GM12878 (cell line): ENCODE results near the gene EZH2. TPM values are rescaled to one million over a fixed set of nuclear protein-coding genes. Genes with fewer than 3 reads are reported as not detected.

Source experiments
- ATAC-seq: fragments of 200-7000 bp; cut with Tn5 transposase; 3 replicates; pipeline ENCODE4 v1.9.1; 2020; ENCODE audit warnings: mild to moderate bottlenecking, moderate library complexity
- BruUV-seq: library from RNA; stranded (reverse); fragments of 400-500 nt; replicated peaks from 2 replicates; lab custom pipeline; 2021; lab: Mats Ljungman, UMichigan
- CTCF ChIA-PET: fragments of 300-600 bp; sonication (Branson Sonifier 250); formaldehyde crosslinking; extraction: SDS; loops from one replicate; lab custom pipeline; 2021; ENCODE audit warnings: inconsistent platforms; lab: Yijun Ruan, JAX
- POLR2A ChIA-PET: fragments of 350-600 bp; formaldehyde crosslinking; extraction: SDS; loops from one replicate; lab custom pipeline; 2021; ENCODE audit warnings: inconsistent platforms; lab: Charles Lee
- RAD21 ChIA-PET: fragments of 300-600 bp; sonication (Branson Sonifier 250); formaldehyde crosslinking; loops from one replicate; lab custom pipeline; 2023; ENCODE audit warnings: antibody characterized with exemption; ENCODE audit not compliant: unreplicated experiment; lab: Charles Lee
- SMC1A ChIA-PET: fragments of 300-600 bp; sonication (Branson Sonifier 250); formaldehyde crosslinking; loops from one replicate; lab custom pipeline; 2023; ENCODE audit not compliant: unreplicated experiment, uncharacterized antibody; lab: Charles Lee
- DNase-seq: peaks from one replicate; pipeline ENCODE4 v3.0.0-alpha.2; 2011; ENCODE audit warnings: low read depth, low spot score
- FAIRE-seq: peaks from 3 replicates; lab custom pipeline; 2011; peaks lifted over from hg19 to GRCh38; lab: Jason Lieb, UNC
- H2AFZ ChIP-seq: 2 replicates; pipeline ENCODE4 v1.6.0; 2011; ENCODE audit warnings: low read depth, low read length, control low read depth; ENCODE audit not compliant: control insufficient read depth
- H3K27ac ChIP-seq: 2 replicates; pipeline ENCODE4 v1.5.1; 2011; ENCODE audit warnings: control low read depth; ENCODE audit not compliant: control insufficient read depth, insufficient read depth
- H3K27me3 ChIP-seq, 2 experiments: replicated peaks in 1 of 2; 2 replicates each; pipeline versions ENCODE4 v1.6.0 to v1.6.1; 2011; ENCODE audit warnings: low read length in 1 of 2; ENCODE audit not compliant: control insufficient read depth in 2 of 2, insufficient read depth in 2 of 2
- H3K36me3 ChIP-seq, 2 experiments: 2 replicates each; pipeline ENCODE4 v1.5.1; 2011; ENCODE audit warnings: low read length in 1 of 2; ENCODE audit not compliant: control insufficient read depth in 2 of 2, insufficient read depth in 2 of 2
- H3K4me1 ChIP-seq: 2 replicates; pipeline ENCODE4 v1.6.1; 2011; ENCODE audit warnings: mild to moderate bottlenecking, low read length, moderate library complexity, mixed read lengths; ENCODE audit not compliant: control insufficient read depth, insufficient read depth
- H3K4me2 ChIP-seq: 2 replicates; pipeline ENCODE4 v1.6.0; 2011; ENCODE audit warnings: control low read depth; ENCODE audit not compliant: control insufficient read depth, insufficient read depth
- H3K4me3 ChIP-seq: fragments of 200-600 bp; sonication (generic); 2 replicates; pipeline ENCODE4 v1.5.1; 2016
- H3K79me2 ChIP-seq: 2 replicates; pipeline ENCODE4 v1.6.0; 2011; ENCODE audit warnings: low read length; ENCODE audit not compliant: control insufficient read depth, insufficient read depth
- H3K9ac ChIP-seq: 2 replicates; pipeline ENCODE4 v1.8.0; 2011; ENCODE audit warnings: low read length, control low read depth, mixed read lengths; ENCODE audit not compliant: control insufficient read depth, insufficient read depth
- H3K9me3 ChIP-seq: replicated peaks from 3 replicates; pipeline ENCODE4 v1.5.1; 2011; ENCODE audit warnings: mild to moderate bottlenecking, low read length; ENCODE audit not compliant: control insufficient read depth, insufficient read depth
- H4K20me1 ChIP-seq: 2 replicates; pipeline ENCODE4 v1.6.0; 2011; ENCODE audit not compliant: control insufficient read depth, insufficient read depth
- ATF7 ChIP-seq: fragments of 450-650 bp; IDR thresholded peaks from 2 replicates; pipeline ENCODE4 v1.6.1; 2016; ENCODE audit warnings: low read depth, mild to moderate bottlenecking
- BCL11A ChIP-seq: IDR thresholded peaks from 2 replicates; pipeline ENCODE4 v1.6.1; 2011; ENCODE audit warnings: low read depth, low read length
- CHD4 ChIP-seq: fragments of 200-600 bp; sonication (generic); IDR thresholded peaks from 2 replicates; pipeline ENCODE4 v1.6.1; 2016; ENCODE audit warnings: mild to moderate bottlenecking
- GATAD2B ChIP-seq: fragments of 450-650 bp; conservative IDR thresholded peaks from 2 replicates; pipeline ENCODE4 v1.6.1; 2017; ENCODE audit warnings: low read depth, mild to moderate bottlenecking, moderate library complexity
- HDAC6 ChIP-seq: fragments of 200-600 bp; sonication (generic); IDR thresholded peaks from one replicate; pipeline ENCODE4 v1.8.0; 2017; ENCODE audit warnings: antibody characterized with exemption; ENCODE audit not compliant: unreplicated experiment
- MYB ChIP-seq: fragments of 150-350 bp; IDR thresholded peaks from 2 replicates; pipeline ENCODE4 v1.6.1; 2014; ENCODE audit warnings: mild to moderate bottlenecking, low read depth, low read length, borderline replicate concordance
- NFIC ChIP-seq: IDR thresholded peaks from 2 replicates; pipeline ENCODE4 v1.6.1; 2012; ENCODE audit warnings: low read depth, mild to moderate bottlenecking, inconsistent platforms, low read length, moderate library complexity
- PAX5 ChIP-seq: IDR thresholded peaks from 2 replicates; pipeline ENCODE4 v1.6.1; 2011; ENCODE audit warnings: low read depth, low read length, borderline replicate concordance
- POU2F2 ChIP-seq: IDR thresholded peaks from 3 replicates; pipeline ENCODE4 v1.6.1; 2011; ENCODE audit warnings: low read depth, mild to moderate bottlenecking, low read length, borderline replicate concordance
- RFX5 ChIP-seq: IDR thresholded peaks from 2 replicates; pipeline ENCODE4 v1.6.1; 2011; ENCODE audit warnings: low read depth, low read length, improper control_type of control experiment
- SIX5 ChIP-seq: IDR thresholded peaks from 2 replicates; pipeline ENCODE4 v1.6.1; 2011; ENCODE audit warnings: mild to moderate bottlenecking, low read depth, low read length, moderate library complexity; ENCODE audit not compliant: severe bottlenecking
- SMAD1 ChIP-seq: fragments of 450-650 bp; IDR thresholded peaks from 2 replicates; pipeline ENCODE4 v1.6.1; 2018; ENCODE audit warnings: mild to moderate bottlenecking, low read depth; ENCODE audit not compliant: partially characterized antibody
- SMAD5 ChIP-seq: IDR thresholded peaks from 2 replicates; pipeline ENCODE4 v1.6.1; 2016; ENCODE audit warnings: antibody characterized with exemption, low read depth
- SREBF2 ChIP-seq: IDR thresholded peaks from 2 replicates; pipeline ENCODE4 v1.6.1; 2012; ENCODE audit warnings: mild to moderate bottlenecking, low read length
- SUPT20H ChIP-seq: IDR thresholded peaks from 2 replicates; pipeline ENCODE4 v1.6.1; 2011; ENCODE audit warnings: low read depth, mild to moderate bottlenecking, low read length, moderate library complexity, borderline replicate concordance; ENCODE audit not compliant: control insufficient read depth
- ZNF24 ChIP-seq: fragments of 450-650 bp; IDR thresholded peaks from 2 replicates; pipeline ENCODE4 v1.6.1; 2017; ENCODE audit warnings: antibody characterized with exemption, mild to moderate bottlenecking
- ZNF274 ChIP-seq: IDR thresholded peaks from one replicate; pipeline ENCODE4 v1.8.0; 2011; ENCODE audit not compliant: insufficient read length, insufficient read depth
- ZSCAN29 ChIP-seq: fragments of 450-650 bp; IDR thresholded peaks from 2 replicates; pipeline ENCODE4 v1.6.1; 2017; ENCODE audit warnings: mild to moderate bottlenecking, moderate library complexity
- WGBS: methylation state at CpG from one replicate; pipeline ENCODE4 v1.1.6; 2016; ENCODE audit warnings: low lambda C conversion rate; ENCODE audit not compliant: insufficient replicate concordance, insufficient coverage; ENCODE audit errors: missing lambda C conversion rate; 5-methylcytosine and 5-hydroxymethylcytosine counted together
- in situ Hi-C: fragments of 300-500 bp; cut with MboI; formaldehyde crosslinking; loops from 9 replicates; pipeline ENCODE4 v1.14.3; 2018; ENCODE audit warnings: mixed read lengths
- intact Hi-C: fragments of 100-400 bp; cut with micrococcal nuclease; formaldehyde crosslinking; loops from one replicate; pipeline ENCODE4 v1.14.2; 2022; ENCODE audit not compliant: unreplicated experiment
- polyA plus RNA-seq, 11 experiments: library from polyadenylated mRNA; depleted of rRNA in 4 of 11; unstranded in 6 of 11; stranded (reverse) in 5 of 11; fragments of >200 nt; fragmentation: Nextera tagmentation in 4 of 11; fragmentation: Illumina TruSeq in 1 of 11; extraction: Ambion mirVana in 4 of 11; extraction: Trizol in 1 of 11; gene quantifications; 1 replicate in 1 of 11; 2 replicates in 10 of 11; pipeline versions ENCODE4 v1.2.1 to v1.2.3, GENCODE V29; 2011 to 2016; ENCODE audit warnings: inconsistent platforms in 2 of 11, missing spikeins in 2 of 11, low read depth in 1 of 11
- total RNA-seq, 4 experiments: library from RNA; depleted of rRNA in 3 of 4; stranded (reverse); fragments of >200 nt in 3 of 4; fragmentation: Illumina TruSeq in 1 of 4; extraction: Trizol in 1 of 4; gene quantifications; 2 replicates each; pipeline versions ENCODE4 v1.2.1 to v1.2.3, GENCODE V29; 2013 to 2021
- TF ChIP-seq, protein P1 (sequence below), 3 experiments: IDR thresholded peaks in 2 of 3; conservative IDR thresholded peaks in 1 of 3; 2 replicates each; pipeline ENCODE4 v1.5.1; 2011; ENCODE audit warnings: low read depth in 3 of 3, low read length in 3 of 3, mild to moderate bottlenecking in 3 of 3, control low read depth in 2 of 3, moderate library complexity in 2 of 3, inconsistent platforms in 1 of 3, mixed read lengths in 1 of 3; ENCODE audit not compliant: control insufficient read depth in 2 of 3, insufficient read depth in 1 of 3; ENCODE audit errors: extremely low read depth in 1 of 3
- TF ChIP-seq, protein P2 (sequence below): fragments of 450-650 bp; IDR thresholded peaks from 2 replicates; pipeline ENCODE4 v1.6.1; 2016; ENCODE audit warnings: mild to moderate bottlenecking

EZH2 gene
- total and polyA plus RNA-seq, 10 of the 15 experiments (the other 5 are each of a cell fraction or from before 2014, with no cell fraction given): 19.4 to 69.6 (median 40.8) TPM

DNA sequence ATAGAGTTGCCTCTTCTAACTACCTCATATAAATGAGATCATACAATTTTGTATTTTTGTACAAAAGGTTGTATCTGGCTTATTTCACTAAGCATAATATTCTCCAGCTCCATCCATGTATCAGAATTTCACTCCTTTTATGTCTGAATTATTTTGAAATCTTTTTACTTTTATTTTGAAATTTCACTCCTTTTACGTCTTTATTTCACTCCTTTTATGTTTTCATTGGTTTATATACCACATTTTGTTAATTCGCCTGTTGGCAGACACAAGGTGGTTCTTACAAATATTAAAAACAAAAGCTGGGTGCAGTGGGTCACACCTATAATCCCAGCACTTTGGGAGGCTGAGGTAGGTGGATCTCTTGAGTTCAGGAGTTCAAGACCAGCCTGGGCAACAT, 5.8 kb downstream of the EZH2 start:
- peaks cover 0 to 3% of the 10 kb centered on the region in 2 experiments; a peak in 1 of 4 replicates for H3K36me3 ChIP-seq
- intact Hi-C loops: no loop called here

More for the DNA sequence above, 5.8 kb downstream of the EZH2 start:
- in situ Hi-C loops: no loop called here
- FAIRE-seq (no peak), ATAC-seq (no peak), DNase-seq (no peak)
- Histone ChIP-seq H4K20me1 (no peaks in the 10 kb centered on the region), H3K4me3 (no peak overlapping the region), H2AFZ (no peak overlapping the region), H3K79me2 (peaks cover 100% of the 10 kb centered on the region), H3K27me3 (no peaks in the 10 kb centered on the region), H3K9me3 (no peaks in the 10 kb centered on the region), H3K4me1 (peaks cover 11% of the 10 kb centered on the region), H3K9ac (no peak overlapping the region), H3K27ac (no peak overlapping the region), H3K4me2 (peak overlapping the region; percentile 9; the same call in 1 of the 2 replicates)
- no TSS peak for BruUV-seq
- ChIA-PET POLR2A (no interaction called here), CTCF (interaction anchor here (1.3 to 1.6 kb wide), 2 partner anchors 18 to 22 kb away, joined by 4 to 7 read pairs; no protein-coding TSS in a partner anchor), RAD21 (no interaction called here), SMC1A (interaction anchor here (1.2 to 1.5 kb wide), 3 partner anchors 22 to 85 kb away, joined by 3 to 5 read pairs (median 3); no protein-coding TSS in a partner anchor)
- WGBS: 85% methylated on average over 2 of the region's 2 CpGs
- no peak for TF ChIP-seq MYB
- TF ChIP-seq ZNF24: no peak
- TF ChIP-seq CHD4: no peak
- TF ChIP-seq ZSCAN29: no peak
- TF ChIP-seq RFX5: no peak
- no peak for TF ChIP-seq SREBF2
- TF ChIP-seq, protein P1, sequence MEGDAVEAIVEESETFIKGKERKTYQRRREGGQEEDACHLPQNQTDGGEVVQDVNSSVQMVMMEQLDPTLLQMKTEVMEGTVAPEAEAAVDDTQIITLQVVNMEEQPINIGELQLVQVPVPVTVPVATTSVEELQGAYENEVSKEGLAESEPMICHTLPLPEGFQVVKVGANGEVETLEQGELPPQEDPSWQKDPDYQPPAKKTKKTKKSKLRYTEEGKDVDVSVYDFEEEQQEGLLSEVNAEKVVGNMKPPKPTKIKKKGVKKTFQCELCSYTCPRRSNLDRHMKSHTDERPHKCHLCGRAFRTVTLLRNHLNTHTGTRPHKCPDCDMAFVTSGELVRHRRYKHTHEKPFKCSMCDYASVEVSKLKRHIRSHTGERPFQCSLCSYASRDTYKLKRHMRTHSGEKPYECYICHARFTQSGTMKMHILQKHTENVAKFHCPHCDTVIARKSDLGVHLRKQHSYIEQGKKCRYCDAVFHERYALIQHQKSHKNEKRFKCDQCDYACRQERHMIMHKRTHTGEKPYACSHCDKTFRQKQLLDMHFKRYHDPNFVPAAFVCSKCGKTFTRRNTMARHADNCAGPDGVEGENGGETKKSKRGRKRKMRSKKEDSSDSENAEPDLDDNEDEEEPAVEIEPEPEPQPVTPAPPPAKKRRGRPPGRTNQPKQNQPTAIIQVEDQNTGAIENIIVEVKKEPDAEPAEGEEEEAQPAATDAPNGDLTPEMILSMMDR (IDR thresholded peaks at IDR 0.05 in 2 of 3, conservative IDR thresholded peaks at IDR 0.05 in 1 of 3; ENCODE audit: control insufficient read depth in 2 of 3, extremely low read depth in 1 of 3, insufficient read depth in 1 of 3, low read depth in 3 of 3, low read length in 3 of 3): no peak
- TF ChIP-seq POU2F2: no peak
- TF ChIP-seq HDAC6: no peak
- TF ChIP-seq PAX5: no peak
- no peak for TF ChIP-seq SMAD1
- no peak for TF ChIP-seq NFIC
- TF ChIP-seq, protein P2, sequence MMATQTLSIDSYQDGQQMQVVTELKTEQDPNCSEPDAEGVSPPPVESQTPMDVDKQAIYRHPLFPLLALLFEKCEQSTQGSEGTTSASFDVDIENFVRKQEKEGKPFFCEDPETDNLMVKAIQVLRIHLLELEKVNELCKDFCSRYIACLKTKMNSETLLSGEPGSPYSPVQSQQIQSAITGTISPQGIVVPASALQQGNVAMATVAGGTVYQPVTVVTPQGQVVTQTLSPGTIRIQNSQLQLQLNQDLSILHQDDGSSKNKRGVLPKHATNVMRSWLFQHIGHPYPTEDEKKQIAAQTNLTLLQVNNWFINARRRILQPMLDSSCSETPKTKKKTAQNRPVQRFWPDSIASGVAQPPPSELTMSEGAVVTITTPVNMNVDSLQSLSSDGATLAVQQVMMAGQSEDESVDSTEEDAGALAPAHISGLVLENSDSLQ: no peak
- TF ChIP-seq SMAD5: no peak
- TF ChIP-seq GATAD2B: no peak
- TF ChIP-seq SUPT20H: no peak
- TF ChIP-seq BCL11A: no peak
- no peak for TF ChIP-seq ZNF274
- TF ChIP-seq SIX5: no peak
- no peak for TF ChIP-seq ATF7
